Right lobe of liver (tissue), 4 donors: ENCODE measurements around the gene CWC15.

Experiments
- CTCF ChIP-seq, 4 donors: fragments of 200-600 bp in 3 of 4; fragments of 450-650 bp in 1 of 4; IDR thresholded peaks; one replicate each; pipeline versions ENCODE4 v1.5.1 to v1.8.0; 2016 to 2022; ENCODE audit warnings: antibody characterized with exemption in 4 of 4, mild to moderate bottlenecking in 2 of 4
- POLR2A ChIP-seq: fragments of 450-650 bp; IDR thresholded peaks from one replicate; pipeline ENCODE4 v1.6.1; 2017; ENCODE audit warnings: antibody characterized with exemption, mild to moderate bottlenecking
- donor health status: DM: no; HTN: no; CAD: no.
- donor health status: DM: no; HTN: no; CAD: no.
- donor health status: DM: no; HTN: yes; CAD: no.

- TF ChIP-seq CTCF (IDR thresholded peaks at IDR 0.05): no peak
- TF ChIP-seq POLR2A: no peak
Observed at GRCh38 chr11:94948070-94948617, 25.2 kb downstream of the CWC15 start.
